GM10847 (cell line): ENCODE data around the gene ESYT3.

Experiments
- POLR2A ChIP-seq: IDR thresholded peaks from 2 replicates; pipeline ENCODE4 v1.6.1; 2011; ENCODE audit not compliant: insufficient read length; ENCODE audit errors: extremely low read depth

Gene ESYT3

DNA sequence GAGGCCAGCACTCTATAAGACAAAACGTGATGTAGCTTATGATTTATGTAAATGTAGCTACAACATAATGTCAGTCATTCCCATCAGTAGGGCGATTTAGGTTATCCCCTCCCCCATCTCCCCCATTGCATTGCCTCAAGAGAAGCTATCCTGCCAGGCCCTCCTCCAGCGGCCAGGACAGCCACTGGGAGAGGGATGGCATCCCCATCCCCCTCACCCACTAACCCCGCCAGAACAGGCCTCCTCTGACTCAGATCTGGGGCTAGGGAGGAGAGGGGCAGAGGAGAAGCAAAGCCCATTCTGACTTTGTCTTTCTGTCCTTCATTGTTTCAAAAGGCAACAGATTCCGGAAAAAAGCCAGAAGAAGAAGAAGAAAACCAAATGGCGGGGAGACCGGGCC lies 32.6 kb upstream of the ESYT3 start:
- TF ChIP-seq POLR2A = no peak

DNA sequence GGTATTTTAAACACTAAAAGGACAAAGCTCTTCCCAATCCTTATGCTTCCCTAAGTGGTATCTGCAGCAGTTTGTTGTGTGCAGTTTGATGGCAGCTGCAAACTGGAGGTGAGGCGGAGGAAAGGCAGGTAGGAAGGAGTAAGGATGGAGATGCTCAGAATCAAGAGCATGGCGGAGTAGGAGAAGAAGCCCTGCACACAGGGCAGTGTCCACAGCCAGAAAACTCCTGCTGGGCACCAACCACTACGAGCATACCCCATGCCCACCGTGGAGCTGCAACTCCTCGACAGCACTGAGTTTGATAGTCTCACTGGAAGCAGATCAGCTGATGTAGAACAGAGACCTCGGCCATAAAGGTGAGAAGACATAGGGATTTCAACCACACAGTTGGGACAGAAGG lies 30.3 kb upstream of the ESYT3 start:
- no peak for TF ChIP-seq POLR2A

DNA sequence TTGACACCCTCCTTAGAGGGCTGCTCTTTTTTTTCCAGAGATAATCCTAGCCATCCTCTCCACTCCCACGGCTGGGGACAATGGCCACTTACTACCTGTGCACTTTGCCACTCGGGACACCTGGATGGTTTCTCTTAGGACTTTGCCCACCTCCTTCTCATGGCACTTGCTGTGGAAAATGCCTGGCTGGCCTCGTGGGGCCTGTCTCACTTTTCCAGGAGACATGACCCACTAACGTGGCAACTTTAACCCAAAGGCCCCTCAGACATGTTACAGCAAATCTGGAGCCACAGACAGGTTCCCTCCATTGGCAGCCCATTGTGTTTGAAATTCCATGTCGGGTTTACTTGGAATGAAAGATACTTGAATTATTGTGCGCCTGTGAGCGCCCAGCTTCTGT lies 29.4 kb upstream of the ESYT3 start:
- no peak for TF ChIP-seq POLR2A

DNA sequence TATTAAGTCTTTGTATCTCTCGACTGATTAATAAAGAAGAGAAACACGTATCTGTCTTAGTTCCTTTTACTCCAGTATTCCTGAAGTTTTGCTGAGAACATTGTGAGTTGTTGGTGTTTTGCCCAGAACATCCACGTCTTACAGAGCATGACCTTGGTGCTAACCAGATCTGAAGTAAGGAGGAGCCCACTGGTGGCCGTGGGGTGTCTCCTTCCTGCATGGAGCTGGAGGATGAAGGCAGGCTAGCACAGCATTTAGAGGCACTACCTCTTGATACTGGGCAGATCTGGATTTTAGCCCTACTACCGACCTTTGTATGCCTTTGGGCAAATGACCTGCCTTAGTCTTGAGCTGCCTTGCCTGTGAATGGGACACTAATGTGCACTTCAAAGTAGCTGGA lies 28.9 kb upstream of the ESYT3 start:
- TF ChIP-seq POLR2A = no peak

DNA sequence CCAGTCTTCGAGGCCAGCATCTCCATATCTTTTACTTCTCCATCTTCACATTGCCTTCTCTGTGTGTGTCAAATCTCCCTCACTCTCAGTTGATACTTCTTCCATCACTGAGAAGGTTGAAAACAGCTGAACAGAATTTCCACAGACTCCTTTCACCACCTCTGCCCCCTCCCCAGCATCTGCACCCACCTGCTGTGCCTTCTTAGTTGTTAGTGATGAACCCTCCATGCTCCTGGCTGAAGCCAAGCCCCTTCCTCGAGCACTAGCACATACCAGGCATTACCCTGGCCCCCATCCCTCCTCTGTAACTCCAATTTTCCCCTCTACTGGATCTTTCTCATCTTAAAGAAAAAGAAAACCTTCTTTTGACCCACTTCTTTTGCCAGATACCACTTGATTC lies 27.8 kb upstream of the ESYT3 start:
- TF ChIP-seq POLR2A = no peak

DNA sequence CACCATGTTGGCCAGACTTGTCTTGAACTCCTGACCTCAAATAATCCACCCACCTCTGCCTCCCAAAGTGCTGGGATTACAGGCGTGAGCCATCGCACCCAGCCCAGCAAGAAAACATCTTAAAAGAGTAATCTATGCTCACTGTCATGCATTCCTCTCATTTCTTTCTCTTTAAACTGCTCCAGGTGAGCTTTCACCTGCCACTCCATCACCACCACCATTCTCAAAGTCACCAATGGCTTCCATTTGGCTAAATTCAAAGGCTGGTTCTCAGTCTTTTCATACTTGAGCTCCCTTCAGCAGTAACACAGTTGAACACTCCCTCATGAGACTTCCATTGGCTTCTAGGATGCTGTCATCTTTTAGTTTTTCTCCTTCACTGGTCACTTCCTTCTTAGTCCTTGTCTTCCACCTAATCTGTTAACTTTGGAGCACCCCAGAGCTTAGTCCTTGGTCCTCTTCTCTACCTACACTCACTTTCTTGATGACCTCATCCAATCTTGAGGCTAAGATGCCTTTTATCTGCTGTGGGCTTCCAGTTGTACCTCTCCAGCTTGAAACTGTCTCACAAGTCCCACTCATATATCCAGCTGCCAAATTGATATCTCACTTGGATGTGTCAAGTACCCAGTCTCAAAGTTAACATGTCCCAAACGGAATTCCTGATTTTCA lies 27.0 kb upstream of the ESYT3 start:
- TF ChIP-seq POLR2A = no peak

DNA sequence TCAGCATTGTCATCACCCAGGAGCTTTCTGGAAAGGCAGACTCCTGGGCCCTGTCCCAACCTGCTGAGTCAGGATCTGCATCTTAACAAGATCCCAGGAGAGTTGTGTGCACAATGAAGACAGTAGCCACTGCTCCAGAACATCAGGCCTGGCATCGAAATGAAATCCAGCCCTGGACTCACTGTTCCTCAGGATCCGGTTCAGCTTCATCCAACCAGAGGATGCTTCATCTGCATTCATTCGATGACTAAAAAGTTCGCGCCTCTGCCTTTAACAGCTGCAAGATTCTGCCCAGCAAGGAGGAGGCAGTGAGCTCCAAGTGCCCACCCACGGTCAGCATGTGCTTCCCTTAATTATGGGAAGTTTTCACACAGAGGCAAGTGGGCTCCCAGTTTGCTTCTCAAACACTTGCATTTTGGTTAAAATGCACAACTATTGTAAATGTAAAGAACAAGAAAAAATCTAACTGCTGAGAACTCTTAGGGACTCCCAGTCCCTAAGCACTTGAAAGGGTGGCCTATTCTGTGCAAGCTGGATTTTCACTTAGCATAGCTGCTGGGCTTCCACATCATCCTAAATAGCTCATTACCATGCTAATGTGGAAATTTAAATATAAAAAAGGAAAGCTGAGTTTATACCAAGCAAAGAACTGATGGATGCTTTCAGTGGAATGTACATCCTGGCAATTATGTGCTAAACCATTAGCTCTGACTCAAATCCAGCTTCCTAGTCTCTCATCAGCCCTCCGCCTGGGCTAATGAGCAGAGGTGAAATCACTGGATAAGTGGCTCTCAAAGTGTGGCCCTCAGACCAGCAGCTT lies 25.5 kb upstream of the ESYT3 start:
- TF ChIP-seq POLR2A = no peak

DNA sequence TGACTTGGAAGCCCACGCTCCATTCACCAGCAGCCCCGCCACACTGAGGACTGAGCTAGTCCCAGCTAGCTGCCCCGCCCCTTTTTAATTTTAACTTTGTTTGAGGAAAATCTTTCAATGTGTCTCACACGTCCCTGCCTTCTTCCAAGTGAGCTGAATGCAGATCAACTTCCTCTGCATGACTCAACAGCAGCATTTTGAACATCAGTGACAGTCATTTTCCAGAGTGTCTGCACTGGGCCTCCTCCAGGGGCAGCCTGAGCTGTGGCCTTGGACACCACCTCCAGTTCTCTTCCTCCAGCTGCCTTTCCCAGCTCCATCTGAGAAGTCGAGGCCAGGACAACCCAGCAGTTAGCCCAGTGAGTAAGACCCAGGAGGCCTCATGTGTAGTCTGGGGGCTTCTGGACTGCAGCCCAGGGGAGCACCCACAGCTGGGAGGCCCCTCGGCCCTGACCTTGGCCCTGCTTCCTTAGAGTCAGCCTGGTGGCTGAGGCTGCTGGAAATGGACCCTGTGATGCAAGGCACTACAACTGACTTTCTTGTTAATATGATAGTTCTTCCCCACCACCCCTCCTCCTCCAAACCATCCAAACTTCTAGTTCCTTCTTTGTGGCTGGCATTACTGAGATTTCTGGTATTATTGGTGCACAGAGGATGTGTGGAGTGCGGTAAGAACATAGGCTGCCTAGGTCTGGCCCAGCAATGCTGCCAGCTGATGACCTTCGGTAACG lies 21.4 kb upstream of the ESYT3 start:
- no peak for TF ChIP-seq POLR2A

DNA sequence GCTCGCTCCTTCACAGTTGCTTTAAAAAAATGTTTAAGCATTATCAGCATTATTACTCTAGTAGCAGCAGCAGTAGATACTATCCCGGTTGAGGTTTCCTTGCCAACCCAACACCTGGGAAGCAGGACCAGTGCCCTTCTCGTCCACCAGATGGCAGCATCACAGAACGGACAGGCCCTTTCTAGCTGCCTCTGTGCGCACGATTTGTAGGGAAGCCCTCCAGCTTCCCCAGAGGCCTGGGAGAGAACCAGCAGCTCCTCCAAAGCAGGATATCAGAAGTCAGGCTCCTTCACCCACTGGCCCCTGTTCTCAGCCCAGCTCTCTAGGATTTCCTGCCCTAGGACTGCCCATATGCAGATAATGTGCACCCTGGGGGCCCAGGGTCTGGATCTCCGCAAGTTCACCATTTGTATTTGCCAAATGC lies 16.8 kb upstream of the ESYT3 start:
- no peak for TF ChIP-seq POLR2A

DNA sequence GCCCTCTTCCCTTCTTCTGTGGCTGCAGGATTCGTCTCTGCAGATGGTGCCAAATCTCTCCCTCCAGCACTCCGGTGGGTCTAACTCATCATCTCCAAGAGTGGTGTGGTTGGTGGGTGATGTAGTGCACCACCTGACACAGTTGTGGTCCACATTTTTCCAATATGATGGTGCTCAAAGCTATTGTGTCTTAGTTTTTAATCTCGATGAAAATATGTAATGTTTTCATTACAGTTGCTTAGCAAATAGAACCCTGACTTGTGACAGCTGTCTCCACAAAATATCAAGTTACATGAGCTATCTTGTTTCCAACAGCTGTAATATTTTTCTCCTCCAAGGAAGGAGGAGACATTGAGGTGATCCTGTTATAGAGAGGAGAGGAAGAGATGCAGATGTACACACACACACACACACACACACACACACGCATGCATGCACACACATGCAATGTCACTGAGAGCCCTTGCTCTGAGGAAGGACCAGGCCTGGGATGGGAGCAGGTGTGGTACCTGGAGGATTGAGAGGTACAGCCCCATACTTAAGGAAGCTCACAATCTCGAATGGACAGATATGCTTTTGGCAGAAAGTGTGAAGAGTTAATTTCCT lies 15.7 kb upstream of the ESYT3 start:
- TF ChIP-seq POLR2A = no peak

DNA sequence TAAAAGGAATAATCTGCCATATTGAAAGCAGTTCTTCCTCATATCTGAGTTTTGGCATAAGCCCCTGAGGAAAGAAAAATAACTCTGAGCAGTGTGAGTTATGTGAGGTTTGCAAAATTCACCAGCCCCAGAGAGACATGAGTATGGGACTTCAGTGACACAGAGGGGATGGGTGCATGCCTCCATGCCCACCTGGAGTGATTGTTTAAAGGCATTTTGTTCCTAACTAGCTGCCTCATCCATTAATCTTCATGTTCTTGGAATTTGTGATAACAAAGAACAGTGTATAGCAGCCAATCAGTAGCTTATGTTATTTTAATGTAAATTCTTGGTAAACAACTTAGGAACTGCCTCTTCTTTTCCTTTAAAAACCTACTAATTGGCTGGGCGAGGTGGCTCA lies 11.1 kb upstream of the ESYT3 start:
- TF ChIP-seq POLR2A = no peak

DNA sequence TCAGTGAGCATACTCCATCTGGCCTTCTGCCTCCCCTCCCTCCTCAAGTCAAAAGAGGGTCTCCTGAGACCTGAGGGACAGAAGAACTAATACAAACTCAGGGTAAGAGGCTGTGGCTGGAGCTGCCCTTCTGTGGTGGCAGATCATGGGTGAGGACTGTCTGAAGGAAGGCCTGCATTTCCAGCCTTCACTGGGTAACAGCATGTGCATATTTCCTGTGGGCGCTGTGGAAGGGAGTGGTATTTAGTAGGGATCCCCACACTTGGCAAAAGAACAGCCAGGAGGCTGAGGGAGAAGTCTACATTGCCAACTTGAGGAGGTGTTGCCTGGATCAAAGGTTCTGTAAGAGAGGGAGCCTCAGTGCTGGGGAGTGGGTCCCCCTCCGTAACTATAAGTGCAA lies 10.1 kb upstream of the ESYT3 start:
- no peak for TF ChIP-seq POLR2A

DNA sequence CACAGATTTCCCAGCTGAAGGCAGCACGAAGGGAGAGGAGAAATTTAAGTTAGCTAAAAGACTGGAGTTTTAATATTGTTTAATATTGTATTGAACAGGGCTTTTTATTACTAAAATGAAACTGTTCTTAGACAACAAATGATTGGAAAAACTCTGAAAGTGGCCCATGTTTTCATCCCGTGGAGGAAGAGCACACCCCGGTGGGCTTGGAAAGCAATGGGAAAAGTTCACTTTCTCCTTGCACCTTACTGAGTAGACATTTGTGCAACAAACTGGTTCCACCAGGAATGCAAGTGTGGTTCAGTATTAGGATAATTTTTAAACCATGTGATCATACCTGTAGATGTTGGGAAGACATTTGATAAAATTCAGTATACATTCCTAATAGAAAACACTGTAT lies 8.2 kb upstream of the ESYT3 start:
- no peak for TF ChIP-seq POLR2A

DNA sequence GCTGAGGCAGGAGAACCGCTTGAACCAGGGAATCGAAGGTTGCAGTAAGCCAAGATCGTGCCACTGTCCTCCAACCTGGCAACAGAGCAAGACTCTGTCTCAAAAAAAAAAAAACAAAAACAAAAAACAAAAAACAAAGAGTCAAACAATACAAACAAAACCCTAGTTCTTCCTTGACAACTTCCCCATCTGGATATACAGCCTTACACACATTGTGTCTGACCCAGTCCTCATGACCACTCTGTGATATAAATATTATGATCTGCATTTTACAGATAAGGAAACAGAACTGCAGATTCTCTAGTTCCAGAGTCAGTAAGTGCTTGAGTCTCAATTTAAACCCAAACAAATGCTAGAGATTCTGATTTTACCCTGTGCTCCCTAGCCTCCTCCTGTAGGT lies 4.8 kb upstream of the ESYT3 start:
- TF ChIP-seq POLR2A = no peak

DNA sequence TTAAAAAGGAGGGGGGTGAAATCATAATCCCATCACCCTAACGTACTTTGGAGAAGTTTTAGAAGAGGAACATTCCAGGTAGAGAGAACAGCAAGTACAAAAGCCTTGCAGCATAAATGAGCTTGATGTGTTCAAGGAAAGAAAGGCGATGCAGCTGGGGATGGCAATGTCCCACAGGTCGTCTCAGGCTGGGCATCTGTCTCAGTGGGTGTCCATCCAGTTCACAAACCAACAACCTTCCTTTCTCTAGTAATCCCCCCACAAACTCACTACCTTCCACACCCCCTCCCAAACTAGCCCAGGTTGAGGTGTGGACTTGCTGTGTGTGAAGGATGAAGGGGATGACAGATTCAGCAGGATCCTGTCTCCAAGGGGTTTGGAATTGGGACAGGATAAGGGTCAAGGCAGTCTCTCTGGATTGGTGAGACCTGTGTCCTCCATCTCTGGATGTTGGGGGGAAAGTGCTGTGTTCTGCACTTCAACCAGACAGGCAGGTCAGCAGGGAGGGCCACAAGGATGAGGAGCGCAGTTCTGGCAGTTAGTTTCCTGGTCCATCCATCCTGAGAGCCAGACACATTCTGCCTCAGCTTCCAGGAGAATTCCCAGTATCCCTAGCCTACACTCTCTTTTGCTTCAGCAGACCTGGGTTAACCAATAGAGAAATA lies 1.7 kb upstream of the ESYT3 start:
- no peak for TF ChIP-seq POLR2A
